H54 (cell line): ENCODE results near the gene CAPN11.

Experiments
- DNase-seq: peaks from one replicate; pipeline ENCODE4 v3.0.0; 2011; ENCODE audit warnings: low spot score, mixed read lengths; ENCODE audit not compliant: insufficient read length
- FAIRE-seq: peaks from 3 replicates; lab custom pipeline; 2011; peaks lifted over from hg19 to GRCh38; lab: Jason Lieb, UNC
- POLR2A ChIP-seq: IDR thresholded peaks from 2 replicates; pipeline ENCODE4 v1.6.1; 2011; ENCODE audit warnings: low read depth, mild to moderate bottlenecking, low read length

The CAPN11 gene

DNA sequence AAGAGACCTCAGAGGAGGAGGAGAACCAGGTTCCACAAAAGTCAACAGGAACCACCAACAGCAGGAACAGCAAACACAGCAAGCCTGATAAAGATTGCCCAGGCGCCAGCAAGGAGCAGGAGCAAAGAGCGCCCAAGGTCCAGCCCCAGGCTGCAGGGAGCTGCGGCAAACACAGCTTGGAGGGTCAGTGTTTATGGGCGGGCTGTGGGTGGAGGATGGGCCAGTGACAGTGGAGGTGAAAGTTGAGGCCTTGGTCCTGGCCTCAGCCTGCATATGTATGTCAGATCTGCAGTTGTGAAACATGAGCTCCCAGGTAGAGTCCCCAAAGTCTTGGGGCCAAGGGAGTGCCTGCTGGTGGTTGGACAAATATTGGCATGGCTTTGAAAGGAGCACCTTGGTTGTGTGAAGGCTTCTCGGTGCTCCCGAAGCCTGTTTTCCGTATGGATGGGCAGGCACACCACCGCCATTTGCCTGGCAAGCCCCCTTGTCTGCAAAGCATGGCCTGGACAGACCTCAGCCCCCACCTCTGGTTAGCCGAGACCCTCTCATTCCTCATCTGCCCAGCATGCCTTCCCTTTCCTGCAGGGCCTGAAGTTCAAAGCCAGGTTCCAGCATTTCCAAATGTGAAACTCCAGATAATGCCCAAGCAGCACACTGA is 2.0 kb upstream of the CAPN11 start:
- FAIRE-seq, result no peak
- no peak for DNase-seq
- TF ChIP-seq POLR2A, result no peak

GRCh38 chr6:44157152-44157521 is 1.5 kb upstream of the CAPN11 start:
- TF ChIP-seq POLR2A, result no peak
- no peak for FAIRE-seq
- no peak for DNase-seq

DNA sequence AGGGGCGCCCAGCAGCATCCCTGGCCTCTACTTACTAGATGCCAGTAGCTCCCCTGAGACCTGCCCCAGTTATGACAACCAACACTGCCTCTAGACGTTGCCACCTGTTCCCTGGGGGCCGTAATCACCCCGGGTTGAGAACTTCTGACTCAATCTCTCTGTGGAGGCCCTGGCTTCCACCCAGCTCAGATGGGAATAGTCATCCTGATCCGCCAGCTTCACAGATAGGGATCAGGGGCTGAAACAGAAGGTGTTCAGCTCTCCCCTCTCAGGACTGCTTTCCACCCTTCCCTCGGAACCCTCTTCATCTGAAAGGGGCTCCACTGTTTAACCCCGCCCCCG is 3.3 kb downstream of the CAPN11 start:
- 0 out of 2 replicates have a peak, but pooled peaks have one; percentile 14 for TF ChIP-seq POLR2A
- FAIRE-seq, result no peak
- peak; percentile 98 for DNase-seq

- DNase-seq (no peak), FAIRE-seq (no peak)
- TF ChIP-seq POLR2A, result no peak
These were observed 4.4 kb downstream of the CAPN11 start for GRCh38 chr6:44162876-44163625.

GRCh38 chr6:44166116-44166515 is 7.5 kb downstream of the CAPN11 start:
- DNase-seq (no peak), FAIRE-seq (no peak)
- TF ChIP-seq POLR2A, result no peak

GRCh38 chr6:44166591-44167184 is 8.1 kb downstream of the CAPN11 start:
- DNase-seq, result no peak
- no peak for FAIRE-seq
- no peak for TF ChIP-seq POLR2A

DNA sequence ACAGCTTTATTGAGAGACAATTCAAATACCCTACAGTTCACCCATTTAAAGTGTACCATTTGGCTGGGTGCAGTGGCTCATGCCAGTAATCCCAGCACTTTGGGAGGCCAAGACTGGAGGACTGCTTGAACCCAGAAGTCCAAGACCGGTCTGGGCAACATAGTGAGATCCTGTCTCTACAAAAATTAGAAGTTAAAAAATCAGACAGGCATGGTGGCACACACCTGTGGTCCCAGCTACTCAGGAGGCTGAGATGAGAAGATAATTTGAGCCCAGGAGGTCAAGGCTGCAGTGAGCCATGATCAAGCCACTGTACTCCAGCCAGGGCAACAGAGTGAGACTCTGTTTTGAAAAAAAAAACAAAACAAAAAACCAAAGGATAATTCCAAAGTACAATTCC is 8.9 kb downstream of the CAPN11 start:
- no peak for TF ChIP-seq POLR2A
- FAIRE-seq (no peak), DNase-seq (no peak)

DNA sequence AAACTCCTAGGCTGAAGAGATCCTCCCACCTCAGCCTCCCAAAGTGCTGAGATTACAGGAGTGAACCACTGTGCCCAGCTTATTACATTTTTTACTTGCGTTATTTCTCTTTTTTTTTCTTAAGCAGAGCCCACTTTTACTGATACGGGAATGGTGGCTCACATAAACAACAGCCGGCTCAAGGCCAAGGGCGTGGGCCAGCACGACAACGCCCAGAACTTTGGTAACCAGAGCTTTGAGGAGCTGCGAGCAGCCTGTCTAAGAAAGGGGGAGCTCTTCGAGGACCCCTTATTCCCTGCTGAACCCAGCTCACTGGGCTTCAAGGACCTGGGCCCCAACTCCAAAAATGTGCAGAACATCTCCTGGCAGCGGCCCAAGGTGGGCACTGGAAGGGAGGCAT is 10.5 kb downstream of the CAPN11 start:
- no peak for TF ChIP-seq POLR2A
- DNase-seq (no peak), FAIRE-seq (no peak)

GRCh38 chr6:44169886-44170570 is 11.4 kb downstream of the CAPN11 start:
- FAIRE-seq (no peak), DNase-seq (no peak)
- no peak for TF ChIP-seq POLR2A

GRCh38 chr6:44171899-44172546 is 13.4 kb downstream of the CAPN11 start:
- no peak for FAIRE-seq
- no peak for TF ChIP-seq POLR2A
- no peak for DNase-seq

DNA sequence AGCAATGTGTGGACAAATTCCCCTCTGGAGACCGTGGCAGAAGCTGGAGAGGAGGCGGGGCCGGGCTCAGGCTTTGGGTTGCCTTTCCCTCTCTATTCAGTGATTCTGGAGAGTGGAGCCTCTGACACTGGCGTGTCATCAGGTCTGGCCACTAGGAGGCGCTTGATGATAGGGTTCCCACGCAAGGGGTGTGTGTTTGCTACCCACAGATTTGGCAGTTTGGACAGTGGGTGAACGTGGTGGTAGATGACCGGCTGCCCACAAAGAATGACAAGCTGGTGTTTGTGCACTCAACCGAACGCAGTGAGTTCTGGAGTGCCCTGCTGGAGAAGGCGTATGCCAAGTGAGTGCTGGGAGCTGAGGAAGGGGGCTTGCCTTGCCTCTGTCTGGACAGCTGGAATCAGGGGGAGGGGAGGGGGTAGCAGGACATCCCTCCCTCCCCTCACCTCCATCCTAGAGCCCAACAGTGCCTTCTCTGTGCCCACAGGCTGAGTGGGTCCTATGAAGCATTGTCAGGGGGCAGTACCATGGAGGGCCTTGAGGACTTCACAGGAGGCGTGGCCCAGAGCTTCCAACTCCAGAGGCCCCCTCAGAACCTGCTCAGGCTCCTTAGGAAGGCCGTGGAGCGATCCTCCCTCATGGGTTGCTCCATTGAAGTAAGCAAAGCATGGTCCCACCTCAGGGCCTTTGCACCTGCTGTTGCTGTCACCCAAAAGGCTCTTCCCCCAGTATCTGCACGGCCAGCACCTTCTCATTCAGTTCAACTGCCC is 14.3 kb downstream of the CAPN11 start:
- DNase-seq (peak; percentile 96), FAIRE-seq (peak; percentile 52)
- TF ChIP-seq POLR2A, result no peak

DNA sequence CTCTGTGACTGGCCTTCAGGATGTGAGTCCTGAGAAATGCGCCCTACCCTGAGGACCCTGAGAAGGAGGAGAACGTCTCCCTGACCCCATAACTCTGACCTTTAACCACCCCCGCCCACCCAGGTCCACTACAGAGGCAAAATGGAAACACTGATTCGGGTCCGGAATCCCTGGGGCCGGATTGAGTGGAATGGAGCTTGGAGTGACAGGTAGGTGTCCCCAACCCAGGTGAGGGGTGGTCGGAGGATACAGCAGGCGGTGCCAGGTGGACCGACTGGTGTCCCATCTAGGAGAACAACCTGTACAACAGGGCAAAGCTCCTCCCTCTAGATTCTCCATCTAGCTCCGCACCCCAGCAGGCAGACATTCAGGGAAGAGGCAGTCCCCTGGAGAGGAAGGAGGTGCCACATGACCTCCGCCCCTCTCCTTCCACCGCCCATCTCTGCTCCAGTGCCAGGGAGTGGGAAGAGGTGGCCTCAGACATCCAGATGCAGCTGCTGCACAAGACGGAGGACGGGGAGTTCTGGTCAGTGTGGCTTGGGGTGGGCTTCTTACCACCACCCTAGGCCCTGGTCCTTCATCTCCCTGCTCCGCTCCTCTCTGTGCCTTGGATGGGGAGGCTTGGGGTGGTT is 17.6 kb downstream of the CAPN11 start:
- FAIRE-seq (no peak), DNase-seq (no peak)
- no peak for TF ChIP-seq POLR2A
